Keratinocyte (primary cell): Measurements from ENCODE around the gene ABCD1. TPM values are rescaled to one million over a fixed set of nuclear protein-coding genes. Genes with fewer than 3 reads are reported as not detected.

ENCODE experiments used
- DNase-seq: peaks from one replicate; pipeline ENCODE4 v3.0.0-alpha.2; 2011; ENCODE audit warnings: low read depth, missing footprints, low spot score
- FAIRE-seq: peaks from 2 replicates; lab custom pipeline; 2011; peaks lifted over from hg19 to GRCh38; lab: Jason Lieb, UNC
- H2AFZ ChIP-seq: 2 replicates; pipeline ENCODE4 v1.6.0; 2012; ENCODE audit warnings: low read length, control low read depth, inconsistent platforms; ENCODE audit not compliant: control insufficient read depth
- H3K27ac ChIP-seq: 2 replicates; pipeline ENCODE4 v1.5.1; 2011; ENCODE audit warnings: low read length; ENCODE audit not compliant: control insufficient read depth, insufficient read depth
- H3K27me3 ChIP-seq: 3 replicates; pipeline ENCODE4 v1.6.0; 2011; ENCODE audit warnings: low read length; ENCODE audit not compliant: control insufficient read depth, insufficient read depth; ENCODE audit errors: extremely low read depth
- H3K36me3 ChIP-seq, 2 experiments: 2 replicates in 1 of 2; 3 replicates in 1 of 2; pipeline ENCODE4 v1.5.1; 2011; ENCODE audit warnings: low read length in 2 of 2, mild to moderate bottlenecking in 1 of 2; ENCODE audit not compliant: control insufficient read depth in 2 of 2, insufficient read depth in 2 of 2; ENCODE audit errors: extremely low read depth in 1 of 2
- H3K4me1 ChIP-seq: 3 replicates; pipeline ENCODE4 v1.5.1; 2011; ENCODE audit warnings: low read length; ENCODE audit not compliant: control insufficient read depth, insufficient read depth; ENCODE audit errors: extremely low read depth
- H3K4me2 ChIP-seq: 3 replicates; pipeline ENCODE4 v1.6.0; 2011; ENCODE audit warnings: low read depth, low read length; ENCODE audit not compliant: control insufficient read depth, insufficient read depth; ENCODE audit errors: extremely low read depth
- H3K4me3 ChIP-seq, 3 experiments: fragments of 200-600 bp in 1 of 3; sonication (generic) in 1 of 3; 2 replicates in 2 of 3; 3 replicates in 1 of 3; pipeline ENCODE4 v1.5.1; 2011 to 2016; ENCODE audit warnings: low read length in 3 of 3, mild to moderate bottlenecking in 3 of 3, control low read depth in 2 of 3, inconsistent platforms in 1 of 3, low read depth in 1 of 3, mixed read lengths in 1 of 3, mixed run types in 1 of 3, moderate library complexity in 1 of 3; ENCODE audit not compliant: control insufficient read depth in 2 of 3, insufficient read depth in 2 of 3; ENCODE audit errors: extremely low read depth in 1 of 3
- H3K79me2 ChIP-seq: 2 replicates; pipeline ENCODE4 v1.6.0; 2012; ENCODE audit warnings: low read length; ENCODE audit not compliant: control insufficient read depth, insufficient read depth
- H3K9ac ChIP-seq: 3 replicates; pipeline ENCODE4 v1.6.0; 2011; ENCODE audit warnings: low read length; ENCODE audit not compliant: control insufficient read depth, insufficient read depth; ENCODE audit errors: extremely low read depth
- H3K9me1 ChIP-seq: 3 replicates; pipeline ENCODE4 v1.6.0; 2011; ENCODE audit warnings: low read length; ENCODE audit not compliant: control insufficient read depth, insufficient read depth; ENCODE audit errors: extremely low read depth
- H3K9me3 ChIP-seq: 2 replicates; pipeline ENCODE4 v1.5.1; 2012; ENCODE audit warnings: low read depth, low read length; ENCODE audit not compliant: control insufficient read depth
- H4K20me1 ChIP-seq: 3 replicates; pipeline ENCODE4 v1.6.0; 2011; ENCODE audit warnings: low read length; ENCODE audit not compliant: control insufficient read depth, insufficient read depth; ENCODE audit errors: extremely low read depth
- CTCF ChIP-seq, 3 experiments: IDR thresholded peaks in 1 of 3; conservative IDR thresholded peaks in 1 of 3; optimal IDR thresholded peaks in 1 of 3; 2 replicates in 2 of 3; 3 replicates in 1 of 3; pipeline versions ENCODE3 to v1.5.1; 2011; ENCODE audit warnings: low read length in 3 of 3, mild to moderate bottlenecking in 3 of 3, moderate library complexity in 2 of 3, control low read depth in 1 of 3, inconsistent platforms in 1 of 3; ENCODE audit not compliant: insufficient read depth in 2 of 3; ENCODE audit errors: extremely low read depth in 1 of 3
- EZH2 ChIP-seq: IDR thresholded peaks from one replicate; pipeline ENCODE4 v1.6.1; 2012; ENCODE audit warnings: inconsistent platforms, mild to moderate bottlenecking, low read length, moderate library complexity
- dilution Hi-C: fragments of 300-500 bp; cut with MboI; formaldehyde crosslinking; loops from one replicate; pipeline ENCODE4 v1.7.0; 2020; ENCODE audit warnings: low sequenced_read_pairs; ENCODE audit not compliant: extremely low pct_ligation_motif_present
- polyA plus RNA-seq, 5 experiments: library from polyadenylated mRNA; depleted of rRNA in 3 of 5; stranded (reverse) in 3 of 5; stranded (forward) in 1 of 5; unstranded in 1 of 5; fragments of >200 nt; gene quantifications; 1 replicate in 1 of 5; 2 replicates in 3 of 5; 3 replicates in 1 of 5; pipeline versions ENCODE4 v1.2.1 to v1.2.3, GENCODE V29; 2011 to 2012; ENCODE audit warnings: missing spikeins in 2 of 5, low read depth in 1 of 5, low replicate concordance in 1 of 5

The ABCD1 gene
- polyA plus RNA-seq, 1 donor (not counting 4 experiments of a cell fraction or from before 2014, with no cell fraction given), result 0.81 TPM

GRCh38 chrX:153685751-153686696 lies 38.6 kb upstream of the ABCD1 start:
- TF ChIP-seq CTCF (optimal IDR thresholded peaks at IDR 0.05 in 1 of 3, IDR thresholded peaks at IDR 0.05 in 1 of 3, conservative IDR thresholded peaks at IDR 0.05 in 1 of 3; ENCODE audit: extremely low read depth in 1 of 3, insufficient read depth in 2 of 3, low read length in 3 of 3) (no peak), EZH2 (no peak)
- H3K4me2 ChIP-seq, result no peak overlapping the region
- no peaks in the 10 kb centered on the region for H4K20me1 ChIP-seq
- dilution Hi-C loops, result no loop called here
- H3K4me3 ChIP-seq, result no peak overlapping the region
- H3K9me3 ChIP-seq, result no peaks in the 10 kb centered on the region
- no peak overlapping the region for H2AFZ ChIP-seq
- peaks cover 11% of the 10 kb centered on the region for H3K79me2 ChIP-seq
- H3K27ac ChIP-seq, result no peak overlapping the region
- no peaks in the 10 kb centered on the region for H3K36me3 ChIP-seq
- DNase-seq (no peak), FAIRE-seq (no peak)
- H3K9me1 ChIP-seq, result no peaks in the 10 kb centered on the region
- no peaks in the 10 kb centered on the region for H3K27me3 ChIP-seq
- H3K4me1 ChIP-seq, result peaks cover 8% of the 10 kb centered on the region
- no peak overlapping the region for H3K9ac ChIP-seq

- Histone ChIP-seq H4K20me1 (no peaks in the 10 kb centered on the region), H3K27ac (no peak overlapping the region), H3K9ac (no peak overlapping the region), H3K9me3 (no peaks in the 10 kb centered on the region), H3K27me3 (no peaks in the 10 kb centered on the region), H3K9me1 (no peaks in the 10 kb centered on the region), H3K4me2 (no peak overlapping the region), H3K36me3 (no peaks in the 10 kb centered on the region), H3K79me2 (peaks cover 11% of the 10 kb centered on the region), H3K4me1 (peaks cover 8% of the 10 kb centered on the region), H2AFZ (no peak overlapping the region), H3K4me3 (no peak overlapping the region)
- FAIRE-seq (no peak), DNase-seq (no peak)
- dilution Hi-C loops, result no loop called here
- TF ChIP-seq CTCF (optimal IDR thresholded peaks at IDR 0.05 in 1 of 3, IDR thresholded peaks at IDR 0.05 in 1 of 3, conservative IDR thresholded peaks at IDR 0.05 in 1 of 3; ENCODE audit: extremely low read depth in 1 of 3, insufficient read depth in 2 of 3, low read length in 3 of 3) (no peak), EZH2 (no peak)
Measured at GRCh38 chrX:153686711-153687110, 37.9 kb upstream of the ABCD1 start.
